Sigmoid colon (tissue), 4 donors: Measurements from ENCODE around the gene PHF8.

Experiments
- EP300 ChIP-seq, 4 donors: sonication (generic); formaldehyde crosslinking; IDR thresholded peaks; one replicate each; pipeline ENCODE4 v1.6.1; 2017; ENCODE audit warnings: antibody characterized with exemption in 4 of 4
- POLR2A ChIP-seq, 2 donors: fragments of 450-650 bp; IDR thresholded peaks; one replicate each; pipeline ENCODE4 v1.6.1; 2016; ENCODE audit warnings: antibody characterized with exemption in 2 of 2, mild to moderate bottlenecking in 2 of 2, moderate library complexity in 2 of 2
- POLR2AphosphoS5 ChIP-seq, 4 donors: sonication (generic); formaldehyde crosslinking; IDR thresholded peaks; one replicate each; pipeline ENCODE4 v1.6.1; 2017; ENCODE audit warnings: antibody characterized with exemption in 4 of 4
- TF ChIP-seq, protein P1 (sequence below), 4 experiments: fragments of 450-650 bp in 3 of 4; fragments of 200-600 bp in 1 of 4; IDR thresholded peaks; one replicate each; pipeline ENCODE4 v1.5.1; 2016 to 2019; ENCODE audit warnings: antibody characterized with exemption in 4 of 4, mild to moderate bottlenecking in 3 of 4, moderate library complexity in 2 of 4

DNA sequence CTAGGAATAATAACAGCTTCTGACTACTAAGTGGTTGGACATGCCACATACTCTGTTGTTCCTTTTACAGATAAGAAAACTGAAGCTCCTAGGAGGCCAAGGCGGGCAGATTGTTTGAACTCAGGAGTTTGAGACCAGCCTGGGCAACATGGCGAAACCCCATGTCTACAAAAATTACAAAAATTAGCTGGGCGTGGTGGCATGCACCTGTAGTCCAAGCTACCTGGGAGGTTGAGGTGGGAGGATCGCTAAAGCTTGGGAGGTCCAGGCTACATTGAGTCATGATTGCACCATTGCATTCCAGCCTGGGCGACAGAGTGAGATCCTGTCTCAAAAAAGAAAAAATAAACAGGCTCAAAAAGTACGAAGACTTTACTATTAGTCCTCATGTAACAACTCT lies 30.6 kb upstream of the PHF8 start:
- TF ChIP-seq POLR2A (IDR thresholded peaks at IDR 0.05) (no peak), POLR2AphosphoS5 (IDR thresholded peaks at IDR 0.05) (no peak), EP300 (IDR thresholded peaks at IDR 0.05) (no peak)
- TF ChIP-seq, protein P1, sequence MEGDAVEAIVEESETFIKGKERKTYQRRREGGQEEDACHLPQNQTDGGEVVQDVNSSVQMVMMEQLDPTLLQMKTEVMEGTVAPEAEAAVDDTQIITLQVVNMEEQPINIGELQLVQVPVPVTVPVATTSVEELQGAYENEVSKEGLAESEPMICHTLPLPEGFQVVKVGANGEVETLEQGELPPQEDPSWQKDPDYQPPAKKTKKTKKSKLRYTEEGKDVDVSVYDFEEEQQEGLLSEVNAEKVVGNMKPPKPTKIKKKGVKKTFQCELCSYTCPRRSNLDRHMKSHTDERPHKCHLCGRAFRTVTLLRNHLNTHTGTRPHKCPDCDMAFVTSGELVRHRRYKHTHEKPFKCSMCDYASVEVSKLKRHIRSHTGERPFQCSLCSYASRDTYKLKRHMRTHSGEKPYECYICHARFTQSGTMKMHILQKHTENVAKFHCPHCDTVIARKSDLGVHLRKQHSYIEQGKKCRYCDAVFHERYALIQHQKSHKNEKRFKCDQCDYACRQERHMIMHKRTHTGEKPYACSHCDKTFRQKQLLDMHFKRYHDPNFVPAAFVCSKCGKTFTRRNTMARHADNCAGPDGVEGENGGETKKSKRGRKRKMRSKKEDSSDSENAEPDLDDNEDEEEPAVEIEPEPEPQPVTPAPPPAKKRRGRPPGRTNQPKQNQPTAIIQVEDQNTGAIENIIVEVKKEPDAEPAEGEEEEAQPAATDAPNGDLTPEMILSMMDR (IDR thresholded peaks at IDR 0.05), result no peak
